ENCODE measurements around the gene NCAM1.

NCAM1 gene

DNA sequence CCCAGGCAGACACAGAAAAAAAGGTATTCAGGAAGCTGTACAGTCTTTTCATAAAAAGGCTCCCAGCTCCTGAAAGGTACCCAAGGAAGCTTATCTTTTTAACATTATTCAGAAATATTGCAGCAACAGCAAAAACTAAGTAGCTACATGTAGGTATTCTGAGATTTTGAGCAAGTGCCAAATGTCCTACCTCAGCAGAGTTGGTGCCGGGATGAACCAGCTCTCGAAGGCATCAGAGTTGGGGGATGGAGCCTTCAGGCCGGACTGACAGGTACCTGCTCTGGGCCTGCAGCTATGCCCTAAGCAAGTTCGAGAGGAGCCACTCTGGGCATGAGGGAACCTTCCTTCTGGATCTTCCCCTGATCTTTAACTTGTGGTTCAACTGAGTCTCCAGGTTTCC, 276.0 kb downstream of the NCAM1 start:
- Histone ChIP-seq H3K9ac (ENCODE audit: insufficient read length, low read depth) (no peak overlapping the region), H3K27me3 (ENCODE audit: insufficient read depth, insufficient read length) (no peaks in the 10 kb centered on the region), H3K4me3 (ENCODE audit: insufficient read length, low read depth) (no peak overlapping the region), H3K4me1 (ENCODE audit: insufficient read depth, insufficient read length) (no peaks in the 10 kb centered on the region), H3K9me3 (ENCODE audit: insufficient read depth, low read length) (no peaks in the 10 kb centered on the region), H3K36me3 (ENCODE audit: insufficient read depth, insufficient read length, low read length) (no peaks in the 10 kb centered on the region)
- no peak for DNase-seq (ENCODE audit: low read depth, low spot score)
- TF ChIP-seq ZNF274 (IDR thresholded peaks at IDR 0.05; ENCODE audit: low read depth, low read length) (no peak), YY1 (IDR thresholded peaks at IDR 0.05; ENCODE audit: insufficient read depth, insufficient read length) (no peak), SUZ12 (IDR thresholded peaks at IDR 0.05; ENCODE audit: extremely low read depth, insufficient read depth, insufficient read length) (no peak)

DNA sequence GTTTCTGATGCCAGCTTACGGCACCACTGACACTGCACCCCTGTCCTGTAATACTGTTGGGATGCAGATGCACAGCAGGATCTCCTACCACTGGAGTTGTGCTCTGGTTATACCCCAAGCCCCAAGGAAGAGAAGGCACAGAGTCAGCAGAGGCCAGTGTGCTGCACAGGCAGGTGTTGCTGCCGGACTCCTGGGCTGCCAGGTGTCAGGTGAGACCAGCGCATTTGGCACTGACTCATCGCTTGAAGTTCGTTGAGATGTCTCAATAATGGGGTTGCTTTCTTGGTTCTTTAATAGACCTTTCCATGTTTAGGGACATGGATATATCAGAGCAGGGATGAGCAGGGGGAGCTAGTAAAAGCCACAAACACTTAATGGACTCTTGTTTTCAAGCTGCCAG, 277.5 kb downstream of the NCAM1 start:
- Histone ChIP-seq H3K36me3 (ENCODE audit: insufficient read depth, insufficient read length, low read length) (no peaks in the 10 kb centered on the region), H3K9me3 (ENCODE audit: insufficient read depth, low read length) (no peaks in the 10 kb centered on the region), H3K9ac (ENCODE audit: insufficient read length, low read depth) (no peak overlapping the region), H3K4me3 (ENCODE audit: insufficient read length, low read depth) (no peak overlapping the region), H3K4me1 (ENCODE audit: insufficient read depth, insufficient read length) (peaks cover 2% of the 10 kb centered on the region), H3K27me3 (ENCODE audit: insufficient read depth, insufficient read length) (no peaks in the 10 kb centered on the region)
- TF ChIP-seq YY1 (IDR thresholded peaks at IDR 0.05; ENCODE audit: insufficient read depth, insufficient read length) (no peak), ZNF274 (IDR thresholded peaks at IDR 0.05; ENCODE audit: low read depth, low read length) (no peak), SUZ12 (IDR thresholded peaks at IDR 0.05; ENCODE audit: extremely low read depth, insufficient read depth, insufficient read length) (no peak)
- DNase-seq (ENCODE audit: low read depth, low spot score), result no peak

DNA sequence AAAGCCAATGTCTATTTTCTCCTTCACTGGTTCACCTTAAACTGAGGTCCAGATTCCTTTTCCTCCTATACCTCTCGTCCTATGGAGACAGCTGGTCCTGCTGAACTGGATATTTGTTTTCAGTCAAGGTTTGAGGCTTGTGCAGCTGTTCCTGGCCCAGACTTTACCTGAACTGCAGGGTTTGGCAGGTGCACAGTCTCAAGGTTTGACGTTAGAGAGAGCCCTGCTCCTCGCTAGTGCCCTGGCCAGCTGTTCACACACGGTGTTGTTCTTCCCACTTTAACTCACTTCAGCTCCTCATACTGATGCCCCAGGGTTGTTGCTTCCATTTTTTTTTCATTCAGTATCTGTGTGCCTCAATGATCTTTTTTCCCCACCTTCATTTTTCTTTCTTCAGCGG, 279.2 kb downstream of the NCAM1 start:
- H3K9me3 ChIP-seq (ENCODE audit: insufficient read depth, low read length), result no peaks in the 10 kb centered on the region
- H3K36me3 ChIP-seq (ENCODE audit: insufficient read depth, insufficient read length, low read length), result no peaks in the 10 kb centered on the region
- H3K27me3 ChIP-seq (ENCODE audit: insufficient read depth, insufficient read length), result no peaks in the 10 kb centered on the region
- DNase-seq (ENCODE audit: low read depth, low spot score), result no peak
- TF ChIP-seq SUZ12 (IDR thresholded peaks at IDR 0.05; ENCODE audit: extremely low read depth, insufficient read depth, insufficient read length) (no peak), YY1 (IDR thresholded peaks at IDR 0.05; ENCODE audit: insufficient read depth, insufficient read length) (no peak), ZNF274 (IDR thresholded peaks at IDR 0.05; ENCODE audit: low read depth, low read length) (no peak)
- peaks cover 2% of the 10 kb centered on the region for H3K4me1 ChIP-seq (ENCODE audit: insufficient read depth, insufficient read length)
- no peak overlapping the region for H3K4me3 ChIP-seq (ENCODE audit: insufficient read length, low read depth)
- H3K9ac ChIP-seq (ENCODE audit: insufficient read length, low read depth), result no peak overlapping the region

DNA sequence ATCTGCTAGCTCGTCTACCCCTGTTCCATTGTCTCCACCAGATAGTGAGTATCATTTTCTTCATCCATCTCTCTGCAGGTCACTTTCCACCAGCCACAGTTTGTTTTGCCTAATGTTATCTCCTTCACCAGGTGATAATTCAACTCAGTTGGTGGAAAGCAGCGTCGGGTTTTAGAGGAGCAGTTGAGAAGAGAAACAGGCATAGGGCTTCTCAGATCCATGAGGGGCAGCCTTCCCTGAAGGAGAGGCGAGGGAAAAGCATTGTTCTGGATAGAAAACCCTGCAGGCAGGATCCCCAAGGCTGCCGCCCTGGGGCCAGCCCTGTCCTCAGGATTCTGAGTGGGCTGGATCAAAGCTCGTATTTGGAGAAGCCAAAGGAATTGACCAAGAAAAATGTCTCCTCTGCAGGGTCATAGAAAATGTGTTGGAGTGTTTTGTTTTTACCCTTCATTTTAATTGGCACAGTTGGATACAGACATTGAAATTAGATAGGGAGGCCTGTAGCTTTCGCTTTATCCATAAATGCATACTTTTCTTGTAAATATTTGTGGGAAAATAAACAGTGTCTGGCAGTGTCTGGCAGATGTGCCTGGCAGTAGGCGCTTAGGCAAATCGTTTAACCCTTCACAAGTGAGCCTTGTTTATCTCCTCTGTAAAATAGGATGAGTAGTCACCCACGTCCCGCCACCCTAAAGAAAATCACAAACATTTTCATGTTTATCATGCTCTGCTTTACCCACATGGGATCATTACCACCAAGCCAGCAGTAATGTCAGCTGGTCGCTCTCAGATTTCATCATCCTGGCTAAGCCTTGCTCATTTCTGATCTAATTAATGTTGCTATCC, 279.8 kb downstream of the NCAM1 start:
- Histone ChIP-seq H3K9ac (ENCODE audit: insufficient read length, low read depth) (no peak overlapping the region), H3K27me3 (ENCODE audit: insufficient read depth, insufficient read length) (no peaks in the 10 kb centered on the region), H3K9me3 (ENCODE audit: insufficient read depth, low read length) (no peaks in the 10 kb centered on the region), H3K4me1 (ENCODE audit: insufficient read depth, insufficient read length) (peaks cover 2% of the 10 kb centered on the region), H3K36me3 (ENCODE audit: insufficient read depth, insufficient read length, low read length) (no peaks in the 10 kb centered on the region), H3K4me3 (ENCODE audit: insufficient read length, low read depth) (no peak overlapping the region)
- no peak for TF ChIP-seq SUZ12 (IDR thresholded peaks at IDR 0.05; ENCODE audit: extremely low read depth, insufficient read depth, insufficient read length)
- TF ChIP-seq YY1 (IDR thresholded peaks at IDR 0.05; ENCODE audit: insufficient read depth, insufficient read length), result no peak
- TF ChIP-seq ZNF274 (IDR thresholded peaks at IDR 0.05; ENCODE audit: low read depth, low read length), result no peak
- no peak for DNase-seq (ENCODE audit: low read depth, low spot score)

DNA sequence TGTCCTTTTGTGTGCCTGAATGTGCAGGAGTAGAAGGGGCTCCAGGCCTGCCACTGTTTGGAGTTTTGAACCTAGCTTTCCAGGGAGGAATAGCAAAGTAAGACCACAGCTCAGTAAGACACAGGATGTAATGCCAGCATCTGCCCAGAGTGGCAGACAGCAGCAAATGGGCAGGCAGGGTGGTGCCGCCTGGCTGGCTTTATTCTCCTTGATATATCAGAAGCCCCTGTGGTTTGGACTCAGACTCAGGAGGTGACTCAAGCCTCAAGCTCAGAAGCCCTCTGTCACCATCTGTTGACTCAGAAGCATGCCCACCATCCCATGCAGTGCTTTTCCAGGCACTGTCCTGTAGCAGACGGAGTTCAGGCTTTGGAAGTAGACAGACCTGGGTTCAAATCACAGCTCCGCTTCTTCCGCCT, 280.4 kb downstream of the NCAM1 start:
- no peak overlapping the region for H3K9ac ChIP-seq (ENCODE audit: insufficient read length, low read depth)
- no peak for DNase-seq (ENCODE audit: low read depth, low spot score)

DNA sequence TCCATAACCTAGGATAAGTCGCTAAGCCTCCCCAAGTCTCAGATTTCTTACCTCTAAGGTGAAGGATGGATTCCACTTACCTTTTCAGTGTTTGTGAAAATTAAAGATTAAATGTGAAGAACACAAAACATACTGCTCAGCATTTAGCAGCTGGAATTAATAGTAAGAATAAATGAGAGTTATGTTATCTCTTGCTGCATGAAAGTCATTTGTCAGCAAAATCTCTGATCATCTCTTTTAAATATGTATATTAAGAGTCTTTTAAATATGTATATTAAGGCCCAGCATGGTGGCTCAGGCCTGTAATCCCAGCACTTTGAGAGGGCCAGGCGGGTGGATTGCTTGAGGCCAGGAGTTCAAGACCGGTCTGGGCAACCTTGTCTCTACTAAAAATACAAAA, 280.8 kb downstream of the NCAM1 start:
- no peaks in the 10 kb centered on the region for H3K27me3 ChIP-seq (ENCODE audit: insufficient read depth, insufficient read length)
- no peak overlapping the region for H3K9ac ChIP-seq (ENCODE audit: insufficient read length, low read depth)
- H3K4me1 ChIP-seq (ENCODE audit: insufficient read depth, insufficient read length), result peaks cover 2% of the 10 kb centered on the region
- H3K9me3 ChIP-seq (ENCODE audit: insufficient read depth, low read length), result no peaks in the 10 kb centered on the region
- DNase-seq (ENCODE audit: low read depth, low spot score), result no peak
- no peak overlapping the region for H3K4me3 ChIP-seq (ENCODE audit: insufficient read length, low read depth)
- TF ChIP-seq SUZ12 (IDR thresholded peaks at IDR 0.05; ENCODE audit: extremely low read depth, insufficient read depth, insufficient read length) (no peak), ZNF274 (IDR thresholded peaks at IDR 0.05; ENCODE audit: low read depth, low read length) (no peak), YY1 (IDR thresholded peaks at IDR 0.05; ENCODE audit: insufficient read depth, insufficient read length) (no peak)
- H3K36me3 ChIP-seq (ENCODE audit: insufficient read depth, insufficient read length, low read length), result no peaks in the 10 kb centered on the region

More for the DNA sequence above, 280.4 kb downstream of the NCAM1 start:
- TF ChIP-seq SUZ12 (IDR thresholded peaks at IDR 0.05; ENCODE audit: extremely low read depth, insufficient read depth, insufficient read length), result no peak
- TF ChIP-seq ZNF274 (IDR thresholded peaks at IDR 0.05; ENCODE audit: low read depth, low read length), result no peak
- no peak for TF ChIP-seq YY1 (IDR thresholded peaks at IDR 0.05; ENCODE audit: insufficient read depth, insufficient read length)
- Histone ChIP-seq H3K4me1 (ENCODE audit: insufficient read depth, insufficient read length) (peaks cover 2% of the 10 kb centered on the region), H3K4me3 (ENCODE audit: insufficient read length, low read depth) (no peak overlapping the region), H3K9me3 (ENCODE audit: insufficient read depth, low read length) (no peaks in the 10 kb centered on the region), H3K36me3 (ENCODE audit: insufficient read depth, insufficient read length, low read length) (no peaks in the 10 kb centered on the region), H3K27me3 (ENCODE audit: insufficient read depth, insufficient read length) (no peaks in the 10 kb centered on the region)

DNA sequence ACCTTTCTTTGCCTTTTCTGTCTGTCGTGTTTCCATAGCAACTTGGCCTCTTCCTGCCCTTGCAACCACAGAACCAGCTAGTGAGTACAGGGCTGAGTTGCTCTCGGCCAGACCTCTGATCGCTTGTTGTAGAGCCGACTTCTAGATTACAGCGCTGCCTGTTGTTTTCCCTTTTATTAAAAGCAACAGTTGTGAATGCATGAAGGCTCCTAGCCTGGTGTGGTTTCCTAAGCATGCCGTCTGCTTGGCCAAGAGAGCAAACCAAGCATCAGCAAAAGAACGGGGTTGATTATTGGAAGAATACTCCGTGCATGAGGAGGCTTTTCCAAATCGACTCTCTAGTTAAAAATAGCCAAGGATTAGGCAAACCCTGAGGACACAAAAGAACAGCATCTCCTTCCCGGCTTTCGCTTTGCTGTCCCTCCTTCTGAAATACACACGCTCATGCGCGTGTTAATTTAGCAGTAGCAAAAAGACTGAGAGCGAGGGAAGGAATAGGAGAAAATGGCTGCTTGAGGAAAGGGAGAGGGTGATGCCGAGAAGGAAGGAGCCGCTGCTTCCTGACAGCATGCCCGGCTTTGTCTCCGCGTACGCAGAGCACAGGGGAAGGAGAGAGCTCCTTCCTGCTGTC, 281.7 kb downstream of the NCAM1 start:
- DNase-seq (ENCODE audit: low read depth, low spot score), result no peak
- H3K36me3 ChIP-seq (ENCODE audit: insufficient read depth, insufficient read length, low read length), result no peaks in the 10 kb centered on the region
- peaks cover 2% of the 10 kb centered on the region for H3K4me1 ChIP-seq (ENCODE audit: insufficient read depth, insufficient read length)
- no peak for TF ChIP-seq ZNF274 (IDR thresholded peaks at IDR 0.05; ENCODE audit: low read depth, low read length)
- TF ChIP-seq YY1 (IDR thresholded peaks at IDR 0.05; ENCODE audit: insufficient read depth, insufficient read length), result no peak
- no peak for TF ChIP-seq SUZ12 (IDR thresholded peaks at IDR 0.05; ENCODE audit: extremely low read depth, insufficient read depth, insufficient read length)
- no peaks in the 10 kb centered on the region for H3K9me3 ChIP-seq (ENCODE audit: insufficient read depth, low read length)
- H3K27me3 ChIP-seq (ENCODE audit: insufficient read depth, insufficient read length), result no peaks in the 10 kb centered on the region
- H3K4me3 ChIP-seq (ENCODE audit: insufficient read length, low read depth), result no peak overlapping the region
- H3K9ac ChIP-seq (ENCODE audit: insufficient read length, low read depth), result no peak overlapping the region
